Stimulated activated CD8-positive, alpha-beta memory T cell treated with anti-CD3 and anti-CD28 coated beads, Interleukin-7, amount 100 ng/mL, for 48 hours (primary cell): ENCODE data around the gene IMMP2L.

Source experiments
- DNase-seq, 2 donors: peaks; one replicate each; pipeline ENCODE4 v3.0.0-alpha.2; 2020; ENCODE audit warnings: low read depth in 1 of 2; ENCODE audit errors: extremely low read depth in 1 of 2

IMMP2L gene

DNA sequence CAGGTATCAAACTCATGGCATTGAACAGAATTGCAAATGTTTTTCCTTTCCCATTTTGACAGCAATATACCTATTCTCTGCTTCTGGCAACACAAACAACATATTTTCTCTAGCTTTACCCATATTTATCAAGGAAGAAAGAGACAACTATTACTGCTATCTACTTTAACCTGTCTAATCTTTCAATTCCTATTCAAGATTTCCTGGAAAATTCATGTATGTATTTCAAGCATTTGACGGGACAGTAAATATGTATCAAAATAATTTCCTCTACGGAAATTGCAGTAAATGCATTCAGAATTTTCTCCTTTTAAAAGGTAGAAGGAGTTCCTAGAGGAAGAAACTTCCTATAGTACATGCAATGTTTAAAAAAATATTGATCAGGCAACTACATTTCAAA lies 650.7 kb downstream of the IMMP2L start:
- DNase-seq = no peak

DNA sequence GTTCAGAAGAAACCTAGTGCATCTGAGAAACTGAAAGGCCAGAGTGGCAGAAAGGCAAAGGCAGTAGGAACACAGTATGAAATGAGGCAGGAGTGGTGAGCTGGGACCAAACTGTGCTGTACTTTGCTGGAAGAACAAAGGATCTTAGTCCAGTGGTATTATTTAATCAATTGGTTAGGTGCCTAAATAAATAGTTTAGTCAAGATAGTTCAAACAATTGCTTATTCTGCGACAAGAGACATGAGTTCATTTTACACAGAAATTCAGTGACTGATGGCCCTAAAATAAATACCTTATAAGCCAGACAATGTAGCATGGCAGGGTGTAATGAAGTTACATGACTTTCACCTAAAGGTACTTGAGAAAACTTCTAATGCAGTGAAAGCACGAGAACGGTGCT lies 653.2 kb downstream of the IMMP2L start:
- no peak for DNase-seq

DNA sequence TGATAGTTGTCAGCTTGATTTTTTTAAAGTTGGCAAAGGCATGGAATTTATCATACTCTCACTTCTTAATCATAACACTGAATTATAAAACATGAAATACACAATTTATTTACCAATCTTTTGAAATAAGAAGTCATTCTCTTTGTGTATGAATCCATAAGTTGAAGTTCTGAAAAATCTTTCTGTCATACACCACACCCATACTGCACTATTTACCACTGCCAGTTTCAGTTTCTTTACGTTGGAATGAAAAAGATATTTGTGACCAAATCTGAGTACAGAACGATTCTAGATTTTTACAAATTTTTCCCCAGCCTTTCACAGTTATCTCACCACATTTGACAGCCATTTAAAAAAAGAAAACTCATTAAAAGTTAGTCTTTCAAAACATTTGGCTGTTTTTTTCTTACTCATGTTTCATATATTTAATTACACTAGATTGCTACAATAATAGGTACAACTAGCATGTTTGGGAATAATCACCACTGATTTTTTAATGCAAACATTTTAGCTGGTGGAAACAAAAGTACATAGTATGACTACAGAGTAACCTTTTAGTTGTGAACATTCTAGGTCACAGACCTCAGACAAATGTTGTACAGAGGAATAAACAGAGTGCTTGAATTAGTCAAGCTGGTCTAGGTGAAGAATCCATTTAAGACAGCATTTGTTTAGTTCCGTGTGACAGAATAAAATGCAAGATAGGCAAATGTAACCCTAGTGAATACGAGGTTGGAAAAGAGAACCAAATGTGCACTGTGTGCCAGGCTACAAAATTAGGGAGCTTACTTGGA lies 656.3 kb downstream of the IMMP2L start:
- DNase-seq = no peak

DNA sequence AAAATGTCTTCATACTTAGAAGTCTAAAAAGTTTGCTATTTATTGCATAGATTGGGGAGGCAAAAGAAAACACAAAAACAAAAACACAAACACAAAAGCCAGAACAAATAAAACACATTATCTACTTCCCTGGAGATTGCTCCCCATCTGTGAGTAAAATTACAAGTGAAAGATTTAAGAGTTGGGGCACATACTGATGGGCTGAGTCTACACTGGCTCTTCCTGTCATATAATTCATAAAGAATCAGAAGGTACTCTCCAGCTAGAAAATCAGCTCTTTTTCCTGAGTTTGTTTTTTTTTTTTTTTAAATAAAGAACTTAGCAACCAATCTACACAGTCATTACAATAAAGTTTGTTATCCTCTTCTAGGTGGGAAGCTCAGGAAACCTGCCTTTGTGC lies 663.8 kb downstream of the IMMP2L start:
- DNase-seq = no peak

DNA sequence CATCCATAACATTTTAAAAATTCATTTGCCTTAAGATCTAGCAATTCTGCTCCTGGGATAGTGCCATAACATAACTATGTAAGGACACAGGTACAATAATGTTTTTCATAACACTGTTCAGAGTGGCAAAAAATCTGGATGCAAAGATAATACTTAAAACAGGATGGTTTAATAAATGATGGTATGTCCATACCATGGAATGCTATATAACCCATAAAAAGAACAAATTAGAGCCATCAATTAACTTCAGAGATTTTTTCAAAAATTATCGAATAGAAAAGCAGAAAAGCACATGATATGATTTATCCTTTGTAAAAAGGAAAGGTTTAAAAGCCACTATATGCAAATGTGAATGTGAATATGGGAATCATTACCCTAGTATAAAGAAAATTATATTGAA lies 664.8 kb downstream of the IMMP2L start:
- DNase-seq = no peak

DNA sequence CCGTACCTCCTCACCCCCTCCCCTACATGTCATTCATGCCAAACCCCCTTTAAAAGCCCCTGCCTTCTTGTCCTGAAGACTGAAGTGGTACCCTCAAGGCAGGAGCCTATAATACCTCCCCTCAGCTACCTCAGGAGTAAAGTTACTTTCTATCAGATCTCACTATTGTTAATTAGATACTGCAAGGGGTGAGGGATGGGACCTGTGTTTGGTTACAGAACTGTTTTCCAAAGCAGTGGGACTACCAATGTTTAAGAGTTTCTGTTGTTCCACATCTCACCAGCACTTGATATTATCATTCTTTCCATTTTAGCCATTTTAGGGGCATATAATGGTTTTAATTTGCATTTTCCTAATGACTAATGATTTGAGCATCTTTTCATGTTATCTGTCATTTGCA lies 668.2 kb downstream of the IMMP2L start:
- no peak for DNase-seq

DNA sequence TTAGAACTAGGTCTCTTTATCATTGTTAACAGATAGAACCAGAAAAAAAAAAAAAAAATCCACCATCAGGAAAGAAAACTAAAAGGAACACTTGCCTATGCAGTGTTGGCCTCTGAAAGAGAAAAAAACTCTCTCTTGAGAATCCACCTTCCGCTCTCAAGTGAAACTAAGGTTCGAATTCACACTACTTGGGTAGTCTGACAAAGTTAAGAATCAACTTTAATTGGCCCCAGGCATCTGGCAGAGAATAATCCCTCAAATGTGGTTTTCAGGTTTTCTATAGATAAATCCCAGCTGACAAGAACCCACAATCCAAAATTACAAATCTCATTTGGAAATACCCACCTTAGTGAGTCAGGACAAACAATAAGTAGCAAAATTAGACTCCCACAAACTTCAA lies 671.1 kb downstream of the IMMP2L start:
- DNase-seq = no peak

DNA sequence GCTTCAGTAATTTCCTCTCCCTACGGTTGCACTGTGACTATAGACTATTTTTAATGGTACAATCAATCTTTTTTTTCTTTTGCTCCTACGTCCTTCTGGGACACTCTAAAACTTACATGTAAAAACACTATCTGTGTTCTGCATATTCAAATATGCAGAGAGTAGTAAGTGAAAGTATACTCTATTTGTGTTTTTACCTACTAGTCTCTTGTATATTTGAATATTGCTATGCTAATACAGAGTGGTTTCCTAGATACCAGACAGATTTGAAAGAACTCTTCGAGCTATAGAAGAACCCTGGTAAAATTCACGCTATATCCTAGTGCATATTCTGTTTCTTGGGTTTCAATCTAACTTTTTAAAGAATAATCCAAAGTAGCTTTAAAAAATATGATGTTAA lies 672.2 kb downstream of the IMMP2L start:
- DNase-seq = no peak

DNA sequence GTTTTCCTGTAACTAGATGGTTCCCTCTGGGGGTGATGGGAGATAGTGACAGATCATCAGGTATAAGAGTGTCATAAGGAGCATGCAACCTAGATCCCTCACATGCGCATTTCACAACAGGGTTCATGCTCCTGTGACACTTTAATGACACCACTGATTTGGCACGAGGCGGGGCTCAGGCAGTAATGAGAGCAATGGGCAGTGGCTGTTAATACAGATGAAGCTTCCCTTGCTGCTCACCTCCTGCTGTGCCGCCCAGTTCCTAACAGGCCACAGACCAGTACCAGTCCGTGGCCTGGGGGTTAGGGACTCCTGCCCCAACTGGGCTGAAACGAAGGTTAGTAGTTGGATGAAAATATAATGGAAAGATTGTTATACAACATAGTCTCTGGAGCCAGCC lies 673.0 kb downstream of the IMMP2L start:
- no peak for DNase-seq

DNA sequence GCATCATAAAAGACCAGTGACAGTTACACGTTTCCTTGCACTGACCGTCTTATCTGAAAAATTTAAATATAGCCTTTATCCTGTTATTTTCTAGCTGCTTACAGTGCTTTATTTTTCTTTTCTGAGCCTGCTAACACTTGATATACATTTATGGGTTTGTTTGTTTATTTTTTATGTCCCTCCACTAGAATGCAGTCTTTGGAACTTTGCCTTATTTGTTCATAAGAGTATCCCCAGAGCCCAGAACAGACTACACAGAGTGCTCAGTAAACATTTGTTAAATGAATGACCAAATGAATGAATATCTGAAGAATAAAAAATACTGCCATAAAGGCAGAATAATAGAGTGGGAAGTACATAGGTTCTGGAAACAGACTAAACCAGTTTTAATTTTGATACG lies 673.7 kb downstream of the IMMP2L start:
- no peak for DNase-seq

DNA sequence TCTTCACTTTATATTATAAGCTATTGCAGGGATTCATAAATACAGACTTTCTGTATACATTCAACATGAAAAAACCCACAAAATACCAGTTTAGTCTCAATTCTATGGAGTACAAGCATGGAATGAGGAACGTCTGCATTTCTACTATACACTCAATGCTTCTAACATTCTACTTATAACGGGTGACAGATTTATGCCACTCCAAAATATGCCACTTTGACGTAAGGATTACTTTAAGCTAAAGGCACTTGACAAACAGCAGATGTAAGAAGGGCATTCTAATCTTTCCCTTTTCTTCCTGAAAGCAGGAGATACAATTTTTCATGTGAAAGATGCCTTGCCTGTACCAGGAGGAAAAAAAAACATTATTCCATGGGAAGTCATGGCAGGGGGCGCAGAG lies 676.8 kb downstream of the IMMP2L start:
- DNase-seq = no peak

DNA sequence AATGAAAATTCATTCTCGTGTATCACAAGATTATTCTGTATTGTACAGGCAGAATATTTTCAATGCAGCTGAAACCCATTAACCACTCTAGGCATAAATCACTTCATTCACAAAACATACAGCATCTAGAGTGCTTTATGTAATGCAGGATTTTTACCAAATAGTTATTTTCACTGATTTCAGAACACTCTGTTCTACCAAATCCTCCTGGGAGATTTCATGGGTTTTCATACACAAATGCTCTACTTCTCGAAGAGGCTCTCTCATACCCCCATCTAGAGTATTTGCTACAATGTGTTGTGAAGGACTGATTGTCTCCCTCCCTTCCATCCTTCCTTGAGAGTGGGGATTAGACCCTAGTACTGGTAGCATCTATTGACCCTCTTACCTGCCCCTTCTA lies 680.6 kb downstream of the IMMP2L start:
- DNase-seq = no peak

DNA sequence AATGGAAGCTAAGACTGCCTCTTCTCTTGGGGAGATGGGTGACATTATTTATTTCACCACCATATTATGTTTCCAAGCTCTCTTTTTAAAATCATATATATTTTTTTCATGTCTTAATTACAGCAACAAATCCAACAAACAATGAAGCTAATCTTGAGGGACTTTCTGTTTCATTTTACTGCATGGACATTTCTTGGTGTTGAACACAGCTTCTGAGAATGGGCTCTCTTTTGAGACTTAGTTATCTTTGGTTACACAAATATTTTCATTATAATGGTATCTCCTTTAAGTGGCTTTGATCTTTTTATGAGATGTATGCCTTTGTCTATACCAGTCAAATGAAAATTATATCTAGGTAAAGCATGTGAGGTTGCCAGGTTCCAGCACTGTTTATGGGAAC lies 681.3 kb downstream of the IMMP2L start:
- no peak for DNase-seq

DNA sequence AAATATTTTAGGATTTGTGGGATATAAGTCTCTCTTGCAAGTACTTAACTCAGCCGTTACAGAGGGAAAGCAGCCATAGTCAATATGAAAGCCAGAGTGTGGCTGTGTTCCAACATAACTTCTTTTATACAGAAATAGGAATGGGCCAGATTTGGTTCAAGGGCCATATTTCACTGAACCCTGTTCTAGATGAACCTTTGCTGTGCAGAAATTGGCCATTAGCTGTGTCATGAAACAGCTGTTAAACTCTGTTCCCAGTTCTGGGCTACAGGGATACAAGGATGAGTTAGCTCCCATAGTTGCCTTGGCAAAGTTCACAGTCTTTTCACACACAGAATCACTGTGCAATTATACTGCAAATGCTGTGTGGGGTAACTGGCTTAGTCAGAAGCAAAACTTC lies 685.3 kb downstream of the IMMP2L start:
- no peak for DNase-seq

DNA sequence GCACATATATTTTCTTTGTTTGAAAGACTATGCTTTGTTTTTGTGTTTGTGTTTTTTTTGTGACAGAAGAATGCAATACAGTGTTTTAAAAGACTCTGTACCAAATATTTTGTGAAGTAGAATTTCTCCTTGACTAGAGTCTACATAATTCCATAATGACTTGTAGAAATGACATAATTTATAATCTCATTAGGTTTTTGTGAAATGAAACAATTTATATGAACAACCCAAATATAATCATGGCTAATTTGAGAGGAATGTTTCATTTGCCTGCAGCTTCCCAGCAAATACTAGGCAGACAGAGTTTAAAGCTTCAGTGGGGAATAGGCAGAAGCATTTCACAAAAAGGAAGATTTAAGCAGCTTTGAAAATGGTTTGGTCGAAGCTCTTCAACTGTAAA lies 686.9 kb downstream of the IMMP2L start:
- DNase-seq = no peak

DNA sequence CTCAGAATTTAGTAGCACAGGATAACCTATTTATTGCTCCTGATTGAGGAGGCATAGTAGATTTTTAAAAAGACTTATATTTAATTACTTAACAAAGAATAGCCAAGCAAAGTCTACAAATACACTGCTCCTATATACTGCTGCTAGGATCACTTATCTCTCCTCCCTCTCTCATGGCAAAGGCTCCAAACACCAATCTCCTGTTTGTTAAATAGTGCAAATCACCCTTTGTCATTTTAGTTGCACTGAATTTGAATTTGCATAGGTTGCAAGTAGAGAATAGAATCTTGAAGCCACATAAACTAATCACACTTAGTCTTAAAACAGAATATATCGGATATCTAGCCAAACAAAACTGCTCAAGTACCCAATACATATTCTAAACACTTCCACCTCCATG lies 690.4 kb downstream of the IMMP2L start:
- DNase-seq = no peak

DNA sequence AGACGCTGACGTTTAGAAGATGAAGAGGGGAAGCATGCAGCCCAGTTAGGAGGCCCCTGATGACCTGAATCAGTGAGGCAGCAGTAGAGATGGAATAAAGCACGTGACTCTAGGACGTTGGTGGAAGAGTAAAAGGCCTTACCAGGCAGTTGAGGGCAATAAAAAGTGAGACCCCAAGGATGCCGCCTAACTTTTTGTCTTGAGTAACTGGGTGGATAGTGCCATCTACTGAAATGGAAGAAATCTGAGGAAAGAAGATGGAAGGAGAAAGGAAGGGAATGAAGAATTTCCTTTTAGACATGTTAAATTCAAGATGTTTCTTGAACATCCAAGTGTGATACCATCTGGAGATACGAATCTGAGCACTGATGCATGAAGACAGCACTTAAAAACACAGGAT lies 691.4 kb downstream of the IMMP2L start:
- no peak for DNase-seq

DNA sequence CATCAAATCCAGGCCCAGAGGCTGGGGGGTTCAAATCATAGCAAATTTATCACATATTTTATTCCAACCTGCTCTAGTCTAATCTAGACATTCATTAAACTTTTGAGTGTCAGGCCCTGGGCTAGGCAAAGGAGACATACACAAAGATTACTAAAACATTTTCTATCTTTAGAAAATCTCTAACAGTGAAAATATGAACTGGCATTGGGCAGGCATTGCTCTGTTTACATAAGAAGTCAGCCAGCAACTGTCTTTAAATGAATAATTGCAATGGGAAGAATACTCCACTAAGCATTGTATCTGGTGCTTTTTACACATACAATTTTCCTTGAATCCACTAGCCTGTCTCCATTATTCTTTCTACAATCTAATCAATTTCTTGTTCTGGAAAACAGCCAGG lies 693.8 kb downstream of the IMMP2L start:
- no peak for DNase-seq

DNA sequence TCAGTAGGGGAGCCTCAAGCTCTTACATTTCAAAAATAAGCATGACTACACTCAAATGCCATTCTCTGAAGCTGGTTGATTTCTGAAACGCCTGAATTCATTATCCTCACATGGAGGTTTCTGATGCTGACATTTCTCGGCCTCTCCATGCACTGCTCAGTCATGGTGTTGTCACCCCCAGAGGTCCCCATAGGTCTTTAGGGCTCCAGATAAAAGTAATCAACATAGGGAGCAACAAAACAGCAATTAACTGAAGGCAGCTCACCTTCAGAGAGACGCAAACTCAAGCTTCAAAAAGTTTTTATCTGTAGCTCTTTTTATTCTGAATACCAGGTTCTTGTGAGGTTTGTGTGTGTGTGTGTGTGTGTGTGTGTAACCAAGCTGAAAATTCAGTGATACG lies 694.5 kb downstream of the IMMP2L start:
- no peak for DNase-seq

DNA sequence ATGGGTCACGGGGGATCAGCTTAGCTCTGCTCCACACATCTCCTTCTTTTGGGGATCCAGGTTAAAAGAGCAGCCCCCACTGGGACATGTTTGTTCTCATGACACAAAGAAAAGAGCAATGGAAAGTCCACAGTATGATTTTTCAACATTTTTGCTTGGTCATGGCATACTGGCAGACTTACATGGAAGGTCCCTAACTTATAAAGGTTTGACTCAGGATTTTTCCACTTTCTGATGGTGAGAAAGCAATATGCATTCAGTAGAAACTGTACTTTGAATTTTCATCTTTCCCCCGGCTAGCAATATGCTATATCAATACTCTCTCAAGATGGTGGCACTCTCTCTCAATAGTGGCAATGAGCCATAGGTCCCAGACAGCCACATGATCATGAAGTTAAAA lies 699.0 kb downstream of the IMMP2L start:
- no peak for DNase-seq

DNA sequence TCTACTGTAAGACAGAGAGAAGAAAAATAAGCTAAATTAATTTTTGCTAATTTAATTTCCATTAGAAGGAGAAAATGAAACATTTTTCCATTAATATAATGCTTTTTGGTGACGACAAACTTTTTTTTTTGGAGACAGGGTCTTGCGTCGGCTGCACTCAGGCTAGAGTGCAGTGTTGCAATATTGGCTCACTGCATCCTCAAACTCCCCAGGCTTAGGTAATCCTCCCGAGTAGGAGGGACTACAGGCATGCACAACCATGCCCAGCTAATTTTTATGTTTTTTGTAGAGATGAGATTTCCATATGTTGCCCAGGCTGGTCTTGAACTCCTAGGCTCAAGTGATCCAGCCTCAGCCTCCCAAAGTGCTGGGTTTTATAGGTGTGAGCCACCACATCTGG lies 701.1 kb downstream of the IMMP2L start:
- no peak for DNase-seq

DNA sequence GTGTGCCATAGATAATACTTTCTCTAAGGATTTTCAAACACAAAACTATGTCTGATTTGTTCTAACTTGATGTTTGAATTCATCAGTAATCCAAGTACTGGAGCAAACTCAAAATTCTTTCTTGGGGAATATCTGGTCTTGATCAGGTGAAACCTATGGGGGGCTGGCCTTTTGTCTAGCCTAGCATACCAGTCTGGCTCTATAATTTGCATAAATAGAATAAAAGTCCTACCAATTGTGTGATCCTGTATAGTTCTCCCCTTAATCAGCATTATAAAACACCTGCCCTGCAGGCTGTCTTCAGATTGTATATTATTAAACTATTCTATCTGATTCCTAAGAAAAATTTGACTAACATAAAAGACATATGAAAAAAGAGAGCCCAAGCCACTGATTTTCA lies 705.2 kb downstream of the IMMP2L start:
- DNase-seq = no peak

DNA sequence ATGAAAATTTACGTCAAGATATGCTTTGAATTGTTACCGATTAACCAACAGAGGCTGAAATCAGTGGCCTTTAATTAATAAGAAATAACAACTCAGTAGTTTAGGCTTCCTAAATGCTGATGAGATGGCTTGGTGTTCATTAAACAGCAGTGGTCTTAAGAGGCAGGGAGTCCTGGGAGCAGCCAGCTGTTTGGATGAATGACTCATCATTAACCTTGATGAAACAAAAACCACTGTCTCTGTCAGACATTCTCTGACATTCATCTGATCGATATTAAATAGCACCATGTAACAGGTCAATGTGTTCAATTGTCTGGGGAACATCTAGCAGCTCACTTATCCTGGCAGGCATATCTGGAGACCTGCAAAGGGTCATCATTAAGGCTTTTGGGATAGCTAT lies 705.6 kb downstream of the IMMP2L start:
- no peak for DNase-seq
